GM19328 (cell line): ENCODE measurements around the gene KRT8.
"Not testable (repeated sequence)": the region's sequence is repeated elsewhere in the genome, so short reads cannot be mapped to it uniquely, and the experiment has no call there.

ENCODE experiments used
- ATAC-seq: cut with Tn5 transposase; IDR thresholded peaks from one replicate; pipeline ENCODE4 v1.9.1; 2021; ENCODE audit warnings: mild to moderate bottlenecking, moderate library complexity; ENCODE audit not compliant: unreplicated experiment

Gene KRT8

DNA sequence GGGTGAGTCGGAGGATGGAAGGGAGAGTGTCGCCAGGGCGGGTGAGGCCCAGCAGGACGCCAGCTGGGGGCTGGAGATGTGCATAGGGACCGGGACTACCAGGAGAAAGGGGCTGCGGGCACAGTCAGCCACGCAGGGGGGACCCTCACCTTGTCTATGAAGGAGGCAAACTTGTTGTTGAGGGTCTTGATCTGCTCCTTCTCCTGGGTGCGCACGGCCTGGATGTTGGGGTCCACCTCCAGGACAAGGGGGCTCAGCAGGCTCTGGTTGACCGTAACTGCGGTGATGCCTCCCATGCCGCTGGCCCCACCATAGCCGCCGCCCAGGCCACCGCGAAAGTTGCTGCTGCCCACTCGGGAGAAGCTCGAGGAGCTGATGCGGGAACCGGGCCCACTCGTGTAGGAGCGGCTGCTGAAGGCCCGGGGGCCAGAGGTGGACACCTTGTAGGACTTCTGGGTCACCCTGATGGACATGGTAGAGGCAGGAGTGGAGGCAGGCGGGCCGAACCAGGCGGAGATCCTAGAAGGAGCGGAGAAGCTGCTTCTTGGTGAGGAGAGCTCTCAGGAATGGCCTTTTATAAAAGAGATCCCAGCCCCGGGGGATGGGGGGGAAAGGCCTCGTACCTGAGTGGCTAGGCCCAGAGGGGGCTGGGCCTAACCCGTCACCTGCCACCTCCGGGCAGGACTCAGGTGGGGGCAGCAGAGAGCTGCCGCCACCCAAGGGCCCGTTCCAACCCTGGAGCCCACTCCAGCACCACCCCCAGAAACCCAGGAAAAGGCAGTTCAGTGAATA, at the start of gene KRT8:
TSS of gene KRT8 (minus strand) at position 568 of the 792 bp plus-strand sequence. CDS start at position 473, 95 bp downstream.
- ATAC-seq: not testable (repeated sequence)

DNA sequence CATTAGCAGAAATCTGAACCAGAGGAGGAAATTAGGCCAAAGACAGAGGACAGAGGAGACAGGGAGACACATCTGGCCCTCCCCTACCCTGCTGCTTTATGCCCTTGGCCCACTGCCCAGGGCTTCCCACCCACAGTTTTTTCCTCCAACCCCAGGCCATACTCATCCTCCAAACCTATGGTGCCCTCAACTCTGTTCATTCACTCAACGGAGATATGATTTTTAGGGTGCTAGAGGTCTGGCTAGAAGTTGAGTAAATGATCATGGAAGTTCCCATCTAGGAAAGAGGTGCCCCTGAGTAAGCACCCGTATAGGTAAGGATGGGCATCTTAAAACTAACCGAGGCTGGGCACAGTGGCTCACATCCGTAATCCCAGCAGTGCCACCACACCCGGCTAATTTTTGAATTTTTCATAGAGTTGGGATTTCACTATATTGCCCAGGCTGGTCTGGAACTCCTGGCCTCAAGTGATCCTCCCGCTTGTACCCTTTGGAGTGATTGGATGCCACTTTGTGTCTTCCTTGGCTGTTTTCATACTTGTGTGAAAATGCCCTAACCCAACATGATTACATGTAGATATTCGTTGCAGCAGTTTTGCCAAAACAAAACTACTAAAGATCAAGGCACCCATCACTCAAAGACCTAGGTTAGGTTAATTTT, 48.4 kb upstream of the KRT8 start:
- ATAC-seq: no peak

DNA sequence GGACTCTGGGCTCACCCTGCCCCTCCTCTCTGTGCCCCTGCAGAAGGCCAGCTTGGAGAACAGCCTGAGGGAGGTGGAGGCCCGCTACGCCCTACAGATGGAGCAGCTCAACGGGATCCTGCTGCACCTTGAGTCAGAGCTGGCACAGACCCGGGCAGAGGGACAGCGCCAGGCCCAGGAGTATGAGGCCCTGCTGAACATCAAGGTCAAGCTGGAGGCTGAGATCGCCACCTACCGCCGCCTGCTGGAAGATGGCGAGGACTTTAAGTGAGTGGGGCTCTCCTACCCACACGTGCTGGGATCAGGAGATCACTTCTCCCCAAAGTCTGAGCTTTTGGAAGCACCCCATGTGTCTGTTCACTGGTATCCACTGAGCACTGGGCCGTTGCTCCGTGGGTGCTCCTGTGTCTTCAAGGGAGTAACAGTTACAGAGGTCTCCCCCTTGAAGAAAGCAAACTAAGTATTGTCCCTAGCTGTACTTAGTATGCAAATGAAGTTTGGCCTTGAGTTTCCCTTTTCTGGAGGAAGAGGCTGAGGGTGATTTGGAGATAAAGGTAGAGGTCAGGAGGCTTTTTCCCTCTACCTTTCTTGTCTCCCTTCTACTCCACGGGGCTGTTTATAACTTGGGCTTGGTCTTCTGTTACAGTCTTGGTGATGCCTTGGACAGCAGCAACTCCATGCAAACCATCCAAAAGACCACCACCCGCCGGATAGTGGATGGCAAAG, 47.4 kb upstream of the KRT8 start:
- no peak for ATAC-seq

DNA sequence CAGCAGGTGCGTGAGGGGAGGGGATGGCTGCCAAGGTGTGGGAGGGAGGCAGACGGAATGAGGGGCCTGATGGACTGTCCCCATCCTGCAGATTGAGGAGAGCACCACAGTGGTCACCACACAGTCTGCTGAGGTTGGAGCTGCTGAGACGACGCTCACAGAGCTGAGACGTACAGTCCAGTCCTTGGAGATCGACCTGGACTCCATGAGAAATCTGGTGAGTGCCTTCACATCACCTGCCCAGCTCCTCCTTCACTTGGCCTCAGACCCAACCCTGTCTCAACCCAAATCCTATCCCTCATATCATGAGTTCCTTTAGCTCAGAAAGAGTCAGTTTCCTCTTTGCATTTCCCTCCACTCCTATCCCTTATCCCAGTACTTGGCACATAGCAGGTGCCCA, 46.8 kb upstream of the KRT8 start:
- ATAC-seq: no peak

DNA sequence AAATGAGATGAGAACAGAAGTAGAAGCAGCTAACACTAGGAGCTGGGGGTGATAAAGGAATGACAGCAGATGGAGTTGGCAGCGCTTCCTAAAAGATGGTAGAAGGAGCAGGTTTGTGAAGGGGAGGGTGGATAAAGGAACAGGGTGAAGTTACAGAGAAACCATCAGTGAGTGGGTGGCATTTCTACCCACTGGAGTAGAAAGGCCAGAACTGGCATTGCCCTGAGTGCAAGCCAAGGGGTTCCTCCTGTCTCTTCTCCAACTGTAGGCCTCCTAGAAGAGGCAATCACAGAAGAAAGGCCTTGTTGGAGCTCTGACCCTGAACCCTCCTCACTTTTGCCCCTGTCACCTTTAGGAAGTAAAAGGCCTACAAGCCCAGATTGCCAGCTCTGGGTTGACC, 46.2 kb upstream of the KRT8 start:
- ATAC-seq: no peak

DNA sequence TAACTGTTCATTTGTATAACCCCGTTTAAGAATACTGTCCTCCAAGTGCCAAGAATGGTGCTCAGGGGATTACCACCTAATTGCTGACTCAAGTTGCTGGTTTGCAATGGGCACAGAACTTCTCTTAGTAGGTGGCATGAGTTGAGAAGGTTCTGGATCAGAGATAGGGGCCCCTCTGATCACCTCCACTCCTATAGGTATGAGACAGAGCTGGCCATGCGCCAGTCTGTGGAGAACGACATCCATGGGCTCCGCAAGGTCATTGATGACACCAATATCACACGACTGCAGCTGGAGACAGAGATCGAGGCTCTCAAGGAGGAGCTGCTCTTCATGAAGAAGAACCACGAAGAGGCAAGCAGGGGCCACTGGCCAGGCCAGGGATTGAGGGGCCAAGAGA, 45.7 kb upstream of the KRT8 start:
- no peak for ATAC-seq

DNA sequence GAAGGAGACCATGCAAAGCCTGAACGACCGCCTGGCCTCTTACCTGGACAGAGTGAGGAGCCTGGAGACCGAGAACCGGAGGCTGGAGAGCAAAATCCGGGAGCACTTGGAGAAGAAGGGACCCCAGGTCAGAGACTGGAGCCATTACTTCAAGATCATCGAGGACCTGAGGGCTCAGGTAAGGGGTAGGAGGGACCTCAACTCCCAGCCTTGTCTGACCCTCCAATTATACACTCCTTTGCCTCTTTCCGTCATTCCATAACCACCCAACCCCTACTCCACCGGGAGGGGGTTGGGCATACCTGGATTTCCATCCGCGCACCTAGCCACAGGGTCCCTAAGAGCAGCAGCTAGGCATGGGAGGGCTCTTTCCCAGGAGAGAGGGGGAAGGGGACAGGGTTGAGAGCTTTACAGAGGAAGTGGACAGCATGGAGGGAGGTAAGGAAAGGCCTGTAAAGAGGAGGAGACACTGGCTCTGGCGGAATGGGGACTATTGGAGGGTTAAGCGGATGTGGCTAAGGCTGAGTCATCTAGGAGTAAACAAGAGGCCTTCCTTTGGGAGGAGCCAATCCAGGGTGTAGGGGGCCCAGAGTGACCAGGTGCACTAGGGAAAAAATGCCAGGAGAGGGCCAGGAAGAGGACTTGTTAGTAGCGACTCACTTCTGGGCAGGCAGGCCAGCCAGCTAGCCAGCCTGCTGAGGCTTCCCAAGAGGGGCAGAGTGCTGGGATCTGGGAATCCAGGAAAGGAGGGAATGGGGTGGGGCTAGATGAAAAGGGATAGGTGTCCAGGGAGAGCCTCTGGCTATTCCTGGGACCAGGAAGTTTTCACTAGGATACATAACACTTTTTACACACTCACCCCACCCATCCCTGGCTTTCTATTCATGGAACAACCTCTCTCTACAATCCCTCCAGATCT, 44.8 kb upstream of the KRT8 start:
- ATAC-seq: no peak

DNA sequence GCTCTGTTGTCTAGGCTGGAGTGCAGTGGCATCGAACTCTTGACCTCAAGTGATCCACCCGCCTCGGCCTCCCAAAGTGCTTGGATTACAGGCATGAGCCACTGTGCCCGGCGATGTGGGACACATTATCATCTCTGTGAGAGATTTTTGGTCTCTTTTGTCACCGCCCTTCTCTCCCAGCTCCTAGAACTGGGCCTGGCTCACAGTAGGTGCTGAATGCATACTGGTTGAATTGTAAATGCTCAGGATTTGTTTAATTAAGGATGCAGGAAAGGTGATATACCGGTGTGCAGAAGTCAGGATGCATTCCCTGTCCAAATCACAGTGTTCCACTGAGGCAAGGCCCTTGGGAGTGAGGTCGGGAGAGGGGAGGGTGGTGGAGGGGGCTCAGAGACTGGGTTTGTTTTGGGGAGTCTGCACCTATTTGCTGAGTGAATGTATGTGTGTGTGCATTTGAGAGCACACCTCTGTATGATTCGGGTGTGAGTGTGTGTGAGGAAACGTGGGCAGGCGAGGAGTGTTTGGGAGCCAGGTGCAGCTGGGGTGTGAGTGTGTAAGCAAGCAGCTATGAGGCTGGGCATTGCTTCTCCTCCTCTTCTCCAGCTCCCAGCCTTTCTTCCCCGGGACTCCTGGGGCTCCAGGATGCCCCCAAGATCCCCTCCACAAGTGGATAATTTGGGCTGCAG, 43.0 kb upstream of the KRT8 start:
- no peak for ATAC-seq

DNA sequence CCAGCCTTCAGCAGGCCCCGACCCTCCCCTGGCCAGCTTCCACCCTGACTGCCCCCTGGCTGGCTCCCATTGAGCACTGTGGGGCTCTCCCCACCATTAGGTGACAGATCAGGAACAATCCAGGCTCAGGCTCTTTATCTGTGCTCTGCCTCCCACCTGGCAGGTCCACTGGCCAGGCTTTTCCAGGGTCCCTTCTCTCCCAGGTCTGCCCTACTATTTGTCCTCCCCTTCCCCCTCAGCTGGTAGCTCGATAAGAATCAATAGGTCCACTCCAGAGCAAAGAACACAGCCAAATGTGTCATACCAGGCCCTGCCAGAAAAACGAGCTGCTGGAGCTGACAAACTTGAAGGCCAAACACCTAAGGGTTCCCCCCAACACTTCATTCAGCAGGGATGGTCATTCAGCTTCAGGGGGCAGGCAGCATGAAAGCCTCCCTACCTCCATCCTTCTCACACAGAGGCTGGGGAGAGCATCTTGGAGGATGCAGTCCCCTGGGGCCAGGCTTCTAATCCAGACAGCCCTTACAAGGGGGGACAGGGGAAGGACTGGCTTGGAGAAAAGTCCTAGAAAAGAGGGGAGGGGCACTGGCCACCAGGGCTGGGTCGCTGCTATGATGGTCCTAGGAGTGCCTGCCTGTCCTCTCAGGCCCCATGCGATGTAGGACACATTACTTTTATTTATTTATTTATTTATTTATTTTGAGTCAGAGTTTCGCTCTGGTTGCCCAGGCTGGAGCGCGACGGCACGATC, 42.1 kb upstream of the KRT8 start:
- no peak for ATAC-seq

DNA sequence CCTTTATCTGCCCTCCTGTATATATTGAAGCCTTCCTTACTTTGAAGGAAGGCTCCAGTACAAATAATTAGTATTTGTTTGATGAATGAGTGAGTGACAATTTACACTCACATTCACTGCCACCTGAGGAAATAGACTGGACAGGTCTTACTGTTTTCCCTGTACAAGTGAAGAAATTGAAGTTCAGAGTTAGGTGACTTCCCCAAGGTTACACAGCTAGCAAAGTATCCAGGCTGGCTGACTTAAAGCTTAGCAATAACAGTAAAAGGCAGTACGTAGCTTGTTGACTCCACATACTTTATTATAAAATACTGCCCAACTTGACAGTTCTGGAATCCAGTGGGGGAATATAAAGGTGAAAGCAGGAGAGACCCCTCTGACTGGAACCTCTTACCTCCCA, 41.5 kb upstream of the KRT8 start:
- no peak for ATAC-seq

DNA sequence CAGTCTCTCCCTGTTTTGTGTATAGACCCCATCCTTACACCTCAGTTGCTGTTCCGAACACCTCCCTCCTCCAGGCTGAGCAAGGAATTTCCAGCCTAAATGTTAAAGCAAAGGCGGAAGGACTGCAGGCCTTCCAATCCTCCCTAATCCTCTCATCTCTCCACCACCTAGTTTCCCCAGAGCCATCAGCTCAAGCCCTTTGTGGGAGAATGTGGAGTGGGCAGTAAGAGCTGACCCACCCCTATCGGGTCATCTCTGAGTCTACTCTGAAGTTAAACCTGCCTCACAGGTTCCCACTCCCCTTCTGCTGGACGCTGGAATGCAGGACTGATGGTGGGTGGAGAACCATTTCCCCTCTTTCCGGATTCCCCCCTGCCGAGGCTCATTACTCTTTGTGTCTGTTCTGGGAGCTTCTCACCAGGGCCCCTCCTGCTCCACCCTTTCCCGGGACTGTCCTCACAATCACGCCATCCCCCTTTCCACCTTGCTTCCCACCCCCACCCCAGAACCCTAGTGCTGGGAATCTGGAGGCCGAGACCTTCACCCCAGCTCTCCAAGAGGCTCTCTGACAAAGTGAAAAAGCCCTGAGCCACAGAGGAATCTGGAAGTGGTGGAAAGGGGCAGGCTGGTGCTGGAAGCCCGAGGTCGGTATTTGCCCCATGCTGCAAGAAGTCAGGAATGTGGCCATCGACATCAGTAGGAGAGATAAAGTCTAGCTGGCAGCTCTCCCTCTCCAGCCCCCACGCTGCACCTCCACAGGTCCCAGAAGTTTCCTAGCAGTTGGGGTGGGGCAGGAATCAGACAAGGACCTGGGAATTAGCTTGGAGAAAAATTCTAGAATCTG, 40.7 kb upstream of the KRT8 start:
- no peak for ATAC-seq

DNA sequence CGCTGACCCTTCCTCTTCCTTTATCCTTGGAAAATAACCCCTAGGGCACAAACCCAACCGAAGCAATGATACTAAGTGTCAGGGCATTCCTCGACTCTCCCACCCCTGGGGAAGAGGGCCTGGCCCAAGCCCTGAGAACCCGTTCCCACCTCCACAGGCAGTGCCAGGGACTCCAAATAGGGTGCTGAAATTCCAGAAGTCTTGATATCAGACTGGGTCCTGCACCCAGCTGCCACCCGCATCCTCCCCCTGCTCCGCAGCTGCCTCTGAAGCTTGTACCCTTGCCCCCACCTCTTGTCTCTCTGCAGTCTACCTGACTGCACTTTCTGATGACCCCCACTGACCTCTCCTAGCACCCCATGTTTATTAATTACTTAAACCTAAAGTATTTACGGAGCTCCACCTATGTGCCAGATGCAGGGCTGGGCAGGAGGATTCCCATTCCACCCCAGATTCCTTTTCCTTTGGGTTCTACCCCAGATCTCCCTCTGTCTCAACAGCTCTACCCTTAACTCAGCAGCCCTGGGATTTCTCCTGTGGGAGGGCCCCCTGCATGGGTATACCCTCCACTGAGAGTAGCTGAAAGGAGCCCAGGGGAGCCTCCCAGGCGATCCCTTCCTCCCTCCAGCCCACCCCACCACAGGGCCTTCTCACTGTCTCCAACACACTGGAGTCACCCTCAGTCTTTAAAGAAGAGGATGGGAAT, 40.0 kb upstream of the KRT8 start:
- no peak for ATAC-seq

DNA sequence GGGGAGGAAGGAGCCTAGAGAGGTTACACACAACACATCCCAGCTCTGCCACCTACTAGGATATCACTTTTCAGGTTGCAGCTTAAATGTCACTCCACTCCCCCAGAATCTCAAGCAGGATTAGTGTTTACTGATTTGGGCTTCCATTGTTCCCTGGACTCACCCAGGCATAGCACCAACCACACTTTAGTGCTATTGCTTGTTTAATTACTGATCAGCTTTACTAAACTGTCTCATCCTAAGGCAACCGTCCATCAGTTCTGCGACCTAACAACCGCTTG, 38.0 kb upstream of the KRT8 start:
- ATAC-seq: no peak

DNA sequence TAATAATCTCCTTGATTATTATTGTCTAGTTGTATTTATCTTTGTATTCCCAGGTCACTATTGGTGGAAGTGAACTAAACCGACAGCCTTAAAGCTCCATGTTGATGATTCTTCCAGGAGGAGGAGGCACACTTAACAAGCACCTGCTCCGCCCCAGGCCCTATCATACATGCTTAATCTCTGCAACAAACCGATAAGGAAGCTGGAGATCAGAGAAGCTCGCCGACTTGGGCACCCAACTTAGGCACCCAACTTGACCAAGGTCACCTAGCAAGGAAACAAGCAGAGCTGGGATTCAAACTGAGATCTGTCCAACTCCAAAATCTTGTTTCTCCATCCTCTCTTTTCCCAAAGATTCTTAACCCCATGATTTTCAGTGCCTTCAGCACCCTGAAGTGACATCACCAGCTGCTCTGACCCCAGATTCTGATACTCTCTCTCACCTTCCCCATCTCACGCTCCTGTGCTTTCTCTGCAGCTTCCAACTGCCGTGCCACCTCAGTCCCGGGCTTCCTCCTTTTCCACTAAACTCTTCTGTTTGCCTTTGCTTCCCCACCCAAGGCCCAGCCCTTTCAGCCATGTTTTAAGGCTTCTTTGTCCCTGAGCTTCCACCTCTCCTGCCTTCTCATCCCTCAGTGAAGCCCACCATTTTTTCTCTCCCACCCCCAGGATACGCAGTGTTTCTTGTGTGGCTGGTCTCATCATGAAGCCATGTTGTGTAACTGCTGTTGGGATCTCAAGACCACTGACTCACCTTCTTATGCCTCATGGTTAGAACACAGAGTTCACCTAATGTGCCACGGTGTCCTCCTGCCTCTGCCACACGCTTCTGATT, 37.4 kb upstream of the KRT8 start:
- no peak for ATAC-seq

DNA sequence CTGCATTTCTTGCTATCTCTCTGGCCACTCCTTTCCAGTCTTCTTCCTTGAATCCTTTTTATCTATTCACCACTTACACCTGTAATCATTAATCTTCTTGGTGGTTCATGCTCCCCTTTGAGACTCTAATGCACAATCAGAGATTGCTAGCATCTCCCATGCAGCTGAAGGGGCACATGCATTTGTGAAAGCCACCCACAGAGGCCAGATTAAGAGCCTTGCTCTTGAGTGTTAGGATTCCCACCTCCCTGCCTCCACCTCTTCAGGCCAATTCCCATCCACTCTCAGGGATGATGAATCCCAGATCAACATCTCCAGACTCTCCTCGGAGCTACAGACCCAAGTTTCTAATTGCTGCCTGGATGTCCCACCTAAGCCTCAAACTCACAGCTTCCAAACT, 24.7 kb upstream of the KRT8 start:
- ATAC-seq: no peak

DNA sequence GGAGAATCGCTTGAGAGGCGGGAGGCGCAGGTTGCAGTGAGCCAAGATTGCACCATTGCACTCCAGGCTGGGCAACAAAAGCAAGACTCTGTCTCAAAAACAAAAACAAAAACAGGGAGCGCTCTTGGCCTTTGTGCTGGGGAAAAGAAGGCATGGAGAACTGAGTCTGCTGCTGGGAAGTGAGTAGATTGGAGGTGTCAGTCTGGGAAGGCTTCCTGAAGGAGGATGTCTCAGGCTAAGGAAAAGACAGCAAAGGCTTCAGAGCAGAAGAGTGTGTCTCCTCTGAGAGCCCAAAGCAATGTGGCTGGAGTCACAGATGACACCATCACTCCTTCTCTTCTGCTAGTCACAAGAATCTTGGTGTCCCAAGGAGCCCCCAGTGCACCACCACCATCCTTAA, 23.1 kb upstream of the KRT8 start:
- ATAC-seq: no peak

DNA sequence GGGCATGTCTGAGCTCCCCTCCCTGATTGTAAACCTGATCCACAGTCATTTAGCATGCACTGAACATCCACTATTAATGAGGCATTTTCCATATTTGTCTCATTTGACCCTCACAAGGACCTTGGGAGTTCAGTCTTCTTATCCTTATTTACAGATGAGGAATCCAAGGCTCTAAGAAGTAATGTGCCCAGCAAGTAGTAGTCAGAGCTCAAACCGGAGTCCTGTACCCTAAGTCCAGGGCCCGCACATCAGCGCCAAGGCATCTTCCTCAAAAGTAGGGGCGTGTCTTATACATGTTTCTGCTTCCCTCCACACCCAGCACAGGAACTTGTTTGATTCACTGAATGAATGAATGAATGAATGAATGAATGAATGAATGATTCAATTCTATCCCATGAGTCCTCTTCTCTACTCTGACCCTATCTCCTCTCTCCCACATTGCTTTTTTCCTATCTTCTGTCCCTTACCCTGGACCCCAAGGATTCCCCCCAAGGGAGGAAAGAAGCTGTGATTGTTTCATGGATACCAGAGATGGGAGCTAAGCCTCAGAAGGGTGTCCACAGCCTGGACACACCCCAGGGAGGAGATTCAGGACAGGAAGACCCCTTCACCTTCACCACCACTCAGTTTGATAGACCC, 21.8 kb upstream of the KRT8 start:
- ATAC-seq: no peak
